Keratinocyte (primary cell): ENCODE results near the gene PIGZ. TPM values are rescaled to one million over a fixed set of nuclear protein-coding genes. Genes with fewer than 3 reads are reported as not detected.

Experiments
- DNase-seq: peaks from one replicate; pipeline ENCODE4 v3.0.0-alpha.2; 2011; ENCODE audit warnings: low read depth, missing footprints, low spot score
- FAIRE-seq: peaks from 2 replicates; lab custom pipeline; 2011; peaks lifted over from hg19 to GRCh38; lab: Jason Lieb, UNC
- H2AFZ ChIP-seq: 2 replicates; pipeline ENCODE4 v1.6.0; 2012; ENCODE audit warnings: low read length, control low read depth, inconsistent platforms; ENCODE audit not compliant: control insufficient read depth
- H3K27ac ChIP-seq: 2 replicates; pipeline ENCODE4 v1.5.1; 2011; ENCODE audit warnings: low read length; ENCODE audit not compliant: control insufficient read depth, insufficient read depth
- H3K27me3 ChIP-seq: 3 replicates; pipeline ENCODE4 v1.6.0; 2011; ENCODE audit warnings: low read length; ENCODE audit not compliant: control insufficient read depth, insufficient read depth; ENCODE audit errors: extremely low read depth
- H3K36me3 ChIP-seq, 2 experiments: 2 replicates in 1 of 2; 3 replicates in 1 of 2; pipeline ENCODE4 v1.5.1; 2011; ENCODE audit warnings: low read length in 2 of 2, mild to moderate bottlenecking in 1 of 2; ENCODE audit not compliant: control insufficient read depth in 2 of 2, insufficient read depth in 2 of 2; ENCODE audit errors: extremely low read depth in 1 of 2
- H3K4me1 ChIP-seq: 3 replicates; pipeline ENCODE4 v1.5.1; 2011; ENCODE audit warnings: low read length; ENCODE audit not compliant: control insufficient read depth, insufficient read depth; ENCODE audit errors: extremely low read depth
- H3K4me2 ChIP-seq: 3 replicates; pipeline ENCODE4 v1.6.0; 2011; ENCODE audit warnings: low read depth, low read length; ENCODE audit not compliant: control insufficient read depth, insufficient read depth; ENCODE audit errors: extremely low read depth
- H3K4me3 ChIP-seq, 3 experiments: fragments of 200-600 bp in 1 of 3; sonication (generic) in 1 of 3; 2 replicates in 2 of 3; 3 replicates in 1 of 3; pipeline ENCODE4 v1.5.1; 2011 to 2016; ENCODE audit warnings: low read length in 3 of 3, mild to moderate bottlenecking in 3 of 3, control low read depth in 2 of 3, inconsistent platforms in 1 of 3, low read depth in 1 of 3, mixed read lengths in 1 of 3, mixed run types in 1 of 3, moderate library complexity in 1 of 3; ENCODE audit not compliant: control insufficient read depth in 2 of 3, insufficient read depth in 2 of 3; ENCODE audit errors: extremely low read depth in 1 of 3
- H3K79me2 ChIP-seq: 2 replicates; pipeline ENCODE4 v1.6.0; 2012; ENCODE audit warnings: low read length; ENCODE audit not compliant: control insufficient read depth, insufficient read depth
- H3K9ac ChIP-seq: 3 replicates; pipeline ENCODE4 v1.6.0; 2011; ENCODE audit warnings: low read length; ENCODE audit not compliant: control insufficient read depth, insufficient read depth; ENCODE audit errors: extremely low read depth
- H3K9me1 ChIP-seq: 3 replicates; pipeline ENCODE4 v1.6.0; 2011; ENCODE audit warnings: low read length; ENCODE audit not compliant: control insufficient read depth, insufficient read depth; ENCODE audit errors: extremely low read depth
- H3K9me3 ChIP-seq: 2 replicates; pipeline ENCODE4 v1.5.1; 2012; ENCODE audit warnings: low read depth, low read length; ENCODE audit not compliant: control insufficient read depth
- H4K20me1 ChIP-seq: 3 replicates; pipeline ENCODE4 v1.6.0; 2011; ENCODE audit warnings: low read length; ENCODE audit not compliant: control insufficient read depth, insufficient read depth; ENCODE audit errors: extremely low read depth
- EZH2 ChIP-seq: IDR thresholded peaks from one replicate; pipeline ENCODE4 v1.6.1; 2012; ENCODE audit warnings: inconsistent platforms, mild to moderate bottlenecking, low read length, moderate library complexity
- dilution Hi-C: fragments of 300-500 bp; cut with MboI; formaldehyde crosslinking; loops from one replicate; pipeline ENCODE4 v1.7.0; 2020; ENCODE audit warnings: low sequenced_read_pairs; ENCODE audit not compliant: extremely low pct_ligation_motif_present
- polyA plus RNA-seq, 5 experiments: library from polyadenylated mRNA; depleted of rRNA in 3 of 5; stranded (reverse) in 3 of 5; stranded (forward) in 1 of 5; unstranded in 1 of 5; fragments of >200 nt; gene quantifications; 1 replicate in 1 of 5; 2 replicates in 3 of 5; 3 replicates in 1 of 5; pipeline versions ENCODE4 v1.2.1 to v1.2.3, GENCODE V29; 2011 to 2012; ENCODE audit warnings: missing spikeins in 2 of 5, low read depth in 1 of 5, low replicate concordance in 1 of 5
- TF ChIP-seq, protein P1 (sequence below), 3 experiments: IDR thresholded peaks in 1 of 3; conservative IDR thresholded peaks in 1 of 3; optimal IDR thresholded peaks in 1 of 3; 2 replicates in 2 of 3; 3 replicates in 1 of 3; pipeline versions ENCODE3 to v1.5.1; 2011; ENCODE audit warnings: low read length in 3 of 3, mild to moderate bottlenecking in 3 of 3, moderate library complexity in 2 of 3, control low read depth in 1 of 3, inconsistent platforms in 1 of 3; ENCODE audit not compliant: insufficient read depth in 2 of 3; ENCODE audit errors: extremely low read depth in 1 of 3

PIGZ gene
- polyA plus RNA-seq, 1 donor (not counting 4 experiments of a cell fraction or from before 2014, with no cell fraction given): 1.4 TPM

DNA sequence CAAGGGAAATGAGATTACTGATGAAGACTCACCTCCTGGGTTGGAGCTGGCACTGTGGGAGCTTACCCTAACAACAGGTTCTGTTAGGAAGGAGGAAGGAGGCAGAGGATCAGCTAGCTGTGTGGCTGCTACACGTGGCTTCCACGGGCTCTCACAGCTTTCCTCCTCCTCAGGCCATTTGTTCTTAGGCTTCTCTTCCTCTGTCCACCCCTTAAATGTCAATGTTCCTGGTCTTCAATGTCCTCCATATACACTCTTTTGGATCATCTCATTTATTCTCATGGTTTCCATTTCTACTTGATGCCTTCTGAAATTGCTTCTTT is 5.0 kb downstream of the PIGZ start:
- Histone ChIP-seq H3K4me1 (no peaks in the 10 kb centered on the region), H2AFZ (no peak overlapping the region), H3K9ac (no peak overlapping the region), H4K20me1 (no peaks in the 10 kb centered on the region), H3K27me3 (no peaks in the 10 kb centered on the region), H3K79me2 (no peaks in the 10 kb centered on the region), H3K4me3 (no peak overlapping the region), H3K36me3 (peaks cover 0 to 1% of the 10 kb centered on the region in 2 experiments), H3K9me3 (no peaks in the 10 kb centered on the region), H3K27ac (no peak overlapping the region), H3K4me2 (no peak overlapping the region), H3K9me1 (no peaks in the 10 kb centered on the region)
- TF ChIP-seq, protein P1, sequence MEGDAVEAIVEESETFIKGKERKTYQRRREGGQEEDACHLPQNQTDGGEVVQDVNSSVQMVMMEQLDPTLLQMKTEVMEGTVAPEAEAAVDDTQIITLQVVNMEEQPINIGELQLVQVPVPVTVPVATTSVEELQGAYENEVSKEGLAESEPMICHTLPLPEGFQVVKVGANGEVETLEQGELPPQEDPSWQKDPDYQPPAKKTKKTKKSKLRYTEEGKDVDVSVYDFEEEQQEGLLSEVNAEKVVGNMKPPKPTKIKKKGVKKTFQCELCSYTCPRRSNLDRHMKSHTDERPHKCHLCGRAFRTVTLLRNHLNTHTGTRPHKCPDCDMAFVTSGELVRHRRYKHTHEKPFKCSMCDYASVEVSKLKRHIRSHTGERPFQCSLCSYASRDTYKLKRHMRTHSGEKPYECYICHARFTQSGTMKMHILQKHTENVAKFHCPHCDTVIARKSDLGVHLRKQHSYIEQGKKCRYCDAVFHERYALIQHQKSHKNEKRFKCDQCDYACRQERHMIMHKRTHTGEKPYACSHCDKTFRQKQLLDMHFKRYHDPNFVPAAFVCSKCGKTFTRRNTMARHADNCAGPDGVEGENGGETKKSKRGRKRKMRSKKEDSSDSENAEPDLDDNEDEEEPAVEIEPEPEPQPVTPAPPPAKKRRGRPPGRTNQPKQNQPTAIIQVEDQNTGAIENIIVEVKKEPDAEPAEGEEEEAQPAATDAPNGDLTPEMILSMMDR (optimal IDR thresholded peaks at IDR 0.05 in 1 of 3, IDR thresholded peaks at IDR 0.05 in 1 of 3, conservative IDR thresholded peaks at IDR 0.05 in 1 of 3; ENCODE audit: extremely low read depth in 1 of 3, insufficient read depth in 2 of 3, low read length in 3 of 3): no peak
- TF ChIP-seq EZH2: no peak
- no peak for DNase-seq
- dilution Hi-C loops: no loop called here
- FAIRE-seq: no peak

DNA sequence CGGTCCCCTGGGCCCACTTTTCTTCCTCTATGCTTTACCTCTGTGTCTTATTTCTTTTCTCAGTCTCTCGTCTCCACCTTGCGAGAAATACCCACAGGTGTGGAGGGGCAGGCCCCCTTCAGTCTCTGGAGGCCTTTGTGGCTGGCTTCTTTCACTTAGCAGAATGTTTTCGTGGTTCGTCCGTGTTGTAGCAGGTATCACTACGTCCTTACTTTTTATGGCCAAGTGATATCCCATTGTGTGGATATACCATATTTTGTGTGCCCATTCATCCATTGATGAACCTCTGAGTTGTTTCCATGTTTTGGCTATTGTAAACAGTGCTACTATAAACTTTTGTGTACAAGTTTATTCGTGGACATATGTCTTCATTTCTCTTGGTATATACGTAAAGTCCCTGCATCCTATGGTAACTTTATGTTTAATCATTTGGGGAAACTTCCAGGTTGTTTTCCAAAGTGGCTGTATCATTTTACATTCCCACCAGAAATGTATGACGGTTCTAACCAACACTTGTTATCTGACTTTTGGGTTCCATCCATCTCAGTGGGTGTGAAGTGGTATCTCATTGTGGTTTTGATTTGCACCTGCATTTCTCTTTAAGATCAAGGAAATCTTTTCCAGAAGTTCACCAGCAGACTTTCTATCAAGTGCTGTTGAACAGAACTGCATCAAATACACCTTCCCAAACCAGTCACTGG is 5.6 kb downstream of the PIGZ start:
- no peak overlapping the region for H3K4me3 ChIP-seq
- H3K27me3 ChIP-seq: no peaks in the 10 kb centered on the region
- peaks cover 0 to 1% of the 10 kb centered on the region in 2 experiments for H3K36me3 ChIP-seq
- no peak overlapping the region for H3K4me2 ChIP-seq
- FAIRE-seq (no peak), DNase-seq (no peak)
- no peaks in the 10 kb centered on the region for H3K9me1 ChIP-seq
- H3K9me3 ChIP-seq: no peaks in the 10 kb centered on the region
- H3K4me1 ChIP-seq: no peaks in the 10 kb centered on the region
- dilution Hi-C loops: no loop called here
- TF ChIP-seq EZH2: no peak
- TF ChIP-seq, protein P1 (optimal IDR thresholded peaks at IDR 0.05 in 1 of 3, IDR thresholded peaks at IDR 0.05 in 1 of 3, conservative IDR thresholded peaks at IDR 0.05 in 1 of 3; ENCODE audit: extremely low read depth in 1 of 3, insufficient read depth in 2 of 3, low read length in 3 of 3): no peak
- H3K27ac ChIP-seq: no peak overlapping the region
- no peaks in the 10 kb centered on the region for H3K79me2 ChIP-seq
- no peaks in the 10 kb centered on the region for H4K20me1 ChIP-seq
- no peak overlapping the region for H2AFZ ChIP-seq
- no peak overlapping the region for H3K9ac ChIP-seq
